ENCODE results near the gene UNC5B.

The UNC5B gene

DNA sequence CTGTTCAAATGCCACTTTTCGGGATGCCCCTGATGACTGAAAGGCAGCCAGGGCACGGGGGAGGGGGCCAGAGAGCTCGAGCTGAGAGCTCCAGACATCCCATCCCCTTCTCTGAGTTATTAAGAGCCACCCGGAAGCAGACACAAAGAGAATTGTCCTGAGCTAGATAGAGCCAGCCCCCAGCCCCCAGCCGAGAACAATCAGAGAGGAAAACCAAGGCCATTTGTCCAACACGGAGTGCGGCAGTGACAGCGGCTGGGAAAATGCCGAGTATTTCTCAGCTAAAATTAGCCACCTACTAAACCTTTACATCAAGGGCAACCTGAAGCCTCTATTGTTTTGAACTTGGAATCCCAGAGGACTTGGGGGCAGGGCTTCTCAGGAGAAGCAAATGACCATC lies 51.0 kb downstream of the UNC5B start:
- TF ChIP-seq, protein P1, sequence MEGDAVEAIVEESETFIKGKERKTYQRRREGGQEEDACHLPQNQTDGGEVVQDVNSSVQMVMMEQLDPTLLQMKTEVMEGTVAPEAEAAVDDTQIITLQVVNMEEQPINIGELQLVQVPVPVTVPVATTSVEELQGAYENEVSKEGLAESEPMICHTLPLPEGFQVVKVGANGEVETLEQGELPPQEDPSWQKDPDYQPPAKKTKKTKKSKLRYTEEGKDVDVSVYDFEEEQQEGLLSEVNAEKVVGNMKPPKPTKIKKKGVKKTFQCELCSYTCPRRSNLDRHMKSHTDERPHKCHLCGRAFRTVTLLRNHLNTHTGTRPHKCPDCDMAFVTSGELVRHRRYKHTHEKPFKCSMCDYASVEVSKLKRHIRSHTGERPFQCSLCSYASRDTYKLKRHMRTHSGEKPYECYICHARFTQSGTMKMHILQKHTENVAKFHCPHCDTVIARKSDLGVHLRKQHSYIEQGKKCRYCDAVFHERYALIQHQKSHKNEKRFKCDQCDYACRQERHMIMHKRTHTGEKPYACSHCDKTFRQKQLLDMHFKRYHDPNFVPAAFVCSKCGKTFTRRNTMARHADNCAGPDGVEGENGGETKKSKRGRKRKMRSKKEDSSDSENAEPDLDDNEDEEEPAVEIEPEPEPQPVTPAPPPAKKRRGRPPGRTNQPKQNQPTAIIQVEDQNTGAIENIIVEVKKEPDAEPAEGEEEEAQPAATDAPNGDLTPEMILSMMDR (conservative IDR thresholded peaks at IDR 0.05), result no peak
- no peak overlapping the region for H3K27ac ChIP-seq

DNA sequence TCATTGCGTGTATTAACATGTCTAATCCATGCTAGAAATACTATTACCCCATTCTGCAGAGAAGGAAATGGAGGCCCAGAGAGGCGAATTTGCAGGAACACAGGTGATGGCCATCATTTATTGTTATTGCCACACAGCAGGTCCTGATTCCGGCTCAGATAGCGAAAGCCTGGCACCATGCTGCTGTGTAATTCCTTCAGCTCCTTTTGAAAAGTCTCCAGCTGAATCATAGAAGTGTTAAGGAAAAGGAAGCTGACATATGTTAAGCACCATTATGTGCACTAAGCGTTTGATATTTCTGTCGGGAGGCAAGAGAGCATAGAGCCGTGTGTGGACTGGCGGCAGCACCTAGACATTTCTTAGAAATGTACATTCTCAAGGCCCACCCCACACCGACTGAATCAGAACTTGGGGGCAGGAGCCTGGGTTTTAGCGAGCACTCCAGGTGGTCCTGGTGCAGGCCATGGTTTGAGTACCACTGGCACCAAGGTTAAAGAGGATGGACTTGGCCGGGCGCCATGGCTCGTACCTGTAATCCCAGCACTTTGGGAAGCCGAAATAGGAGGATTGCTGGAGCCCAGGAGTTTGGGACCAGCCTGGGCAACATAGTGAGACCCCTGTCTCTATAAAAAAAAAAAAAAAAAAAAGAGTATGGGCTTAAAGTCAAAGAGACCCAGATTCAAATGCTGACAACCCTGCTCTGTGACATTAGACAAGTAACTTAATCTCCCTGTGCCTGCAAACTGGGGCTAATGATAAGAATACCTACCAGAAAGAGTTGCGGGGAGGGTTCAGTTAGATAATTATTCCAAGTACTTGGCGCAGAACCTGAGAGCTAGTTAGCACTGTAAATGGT lies 52.2 kb downstream of the UNC5B start:
- TF ChIP-seq, protein P1 (conservative IDR thresholded peaks at IDR 0.05), result no peak
- H3K27ac ChIP-seq, result no peak overlapping the region

DNA sequence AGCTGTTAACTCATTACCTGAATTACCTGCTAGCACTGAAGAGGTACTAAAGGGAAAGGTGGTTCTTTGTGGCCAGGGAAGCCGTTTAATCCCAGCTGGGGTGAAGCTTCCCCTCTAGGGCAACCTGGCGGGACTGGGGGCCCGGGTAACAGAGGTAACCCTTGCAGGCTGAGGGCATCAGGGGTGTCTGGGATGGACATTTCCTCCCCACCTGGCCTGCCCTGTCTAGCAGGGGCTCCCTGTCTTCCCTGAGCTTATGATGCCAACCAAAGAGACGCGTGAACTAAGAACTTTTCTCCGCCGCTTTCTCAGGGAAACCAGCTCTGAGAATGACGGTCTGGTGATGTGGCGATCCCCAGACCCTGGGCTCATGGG lies 52.8 kb downstream of the UNC5B start:
- TF ChIP-seq, protein P1 (conservative IDR thresholded peaks at IDR 0.05), result no peak
- no peak overlapping the region for H3K27ac ChIP-seq

DNA sequence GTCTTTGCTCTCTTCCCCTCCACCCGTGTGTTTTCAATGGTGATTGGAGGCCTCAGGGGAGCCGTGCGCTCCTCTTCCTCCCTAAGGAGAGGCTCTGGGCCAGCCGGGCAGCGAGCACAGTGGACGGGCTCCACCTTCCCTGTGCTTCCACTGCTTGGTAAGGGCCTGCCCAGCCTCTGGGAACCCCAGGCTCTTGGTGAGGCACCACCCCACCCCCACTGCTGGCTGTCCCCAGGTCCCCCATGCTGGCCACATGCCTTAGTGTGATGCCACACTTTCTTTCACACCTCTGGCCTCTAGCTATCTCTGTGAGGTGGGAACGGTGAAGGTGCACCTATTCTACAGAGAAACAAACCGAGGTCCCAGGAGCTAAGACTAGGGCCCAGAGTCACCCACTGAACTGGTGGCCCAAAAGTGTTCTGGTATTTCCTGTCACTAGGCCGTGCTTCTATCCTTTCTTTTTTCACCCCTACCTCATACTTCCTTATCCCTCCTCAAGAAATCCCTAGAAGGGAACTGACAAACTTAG lies 53.3 kb downstream of the UNC5B start:
- no peak overlapping the region for H3K27ac ChIP-seq
- TF ChIP-seq, protein P1 (conservative IDR thresholded peaks at IDR 0.05), result no peak

DNA sequence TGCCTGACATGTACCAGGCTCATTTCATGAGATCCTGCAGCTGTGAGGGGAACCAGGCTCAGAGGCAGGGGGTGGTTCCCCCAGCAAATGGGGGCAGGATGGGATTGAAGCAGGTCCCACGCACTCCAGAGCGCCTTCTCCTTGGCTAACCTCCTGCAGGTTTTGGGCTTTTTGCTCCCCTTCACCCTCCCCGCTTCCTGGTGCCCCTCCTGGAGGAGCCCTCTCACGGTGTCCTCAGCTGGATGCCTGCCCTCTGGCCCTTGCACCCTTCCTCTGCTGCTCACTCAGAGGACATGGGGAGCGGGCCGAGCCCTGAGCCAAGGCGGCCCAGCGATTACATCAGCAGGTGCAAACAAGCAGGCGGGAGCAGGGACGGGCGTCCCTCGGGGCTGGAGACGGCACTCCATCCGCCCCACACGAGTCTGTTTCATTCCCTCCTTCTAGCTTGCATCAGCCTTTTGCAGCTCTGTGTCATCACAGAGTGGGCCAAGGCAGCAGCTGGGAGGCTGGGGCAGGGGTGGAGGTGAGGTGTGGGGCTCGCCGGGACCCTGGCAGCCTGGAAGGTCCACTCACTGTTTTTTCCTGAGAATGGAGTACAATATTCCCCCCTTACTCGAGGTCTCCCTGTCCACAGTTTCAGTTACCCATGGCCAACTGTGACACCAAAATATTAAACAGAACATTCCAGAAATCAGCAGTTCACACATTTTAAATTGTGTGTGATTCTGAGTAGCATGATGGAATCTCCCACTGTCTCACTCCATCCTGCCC lies 54.0 kb downstream of the UNC5B start:
- H3K27ac ChIP-seq, result no peak overlapping the region
- TF ChIP-seq, protein P1 (conservative IDR thresholded peaks at IDR 0.05), result no peak

DNA sequence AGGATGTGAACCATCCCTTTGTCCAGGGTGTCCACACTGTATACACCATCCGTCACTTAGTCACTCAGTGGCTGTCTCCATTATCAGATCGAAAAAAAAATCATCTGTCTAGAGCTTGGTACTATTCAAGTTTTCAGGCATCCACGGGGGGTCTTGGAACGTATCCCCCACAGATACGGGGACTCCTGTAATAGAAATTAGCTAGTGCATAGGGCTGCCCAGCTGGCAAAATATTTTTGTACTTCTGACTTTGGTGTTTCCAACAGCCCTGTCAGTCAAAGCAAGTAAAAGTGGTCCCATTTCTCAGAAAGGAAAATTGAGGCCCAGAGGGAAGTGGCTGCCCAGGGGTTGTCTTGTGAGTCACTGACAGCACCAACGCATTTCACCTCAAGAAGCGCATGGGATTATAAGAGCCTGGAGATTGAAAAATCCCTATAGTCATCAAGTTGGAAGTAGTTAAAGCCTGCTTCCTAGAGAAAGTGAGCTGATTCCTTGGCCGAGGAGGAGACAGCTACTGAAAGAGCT lies 54.6 kb downstream of the UNC5B start:
- H3K27ac ChIP-seq, result no peak overlapping the region
- TF ChIP-seq, protein P1 (conservative IDR thresholded peaks at IDR 0.05), result no peak
